H9 (cell line): Measurements from ENCODE around the gene DIS3. TPM values are rescaled to one million over a fixed set of nuclear protein-coding genes. Genes with fewer than 3 reads are reported as not detected.

Experiments
- DNase-seq: peaks from one replicate; pipeline ENCODE4 v3.0.0-alpha.2; 2017
- H2AFZ ChIP-seq: one replicate; pipeline ENCODE4 v1.6.1; 2013; ENCODE audit warnings: mild to moderate bottlenecking, low read length, control low read depth, moderate library complexity
- H2AK5ac ChIP-seq: 2 replicates; pipeline ENCODE4 v1.6.1; 2013; ENCODE audit warnings: low read length, control low read depth, mixed read lengths; ENCODE audit not compliant: insufficient read length
- H2BK120ac ChIP-seq: one replicate; pipeline ENCODE4 v1.6.1; 2013; ENCODE audit warnings: low read depth, mild to moderate bottlenecking, low read length, control low read depth, inconsistent platforms; ENCODE audit not compliant: poor library complexity, severe bottlenecking
- H2BK12ac ChIP-seq: 2 replicates; pipeline ENCODE4 v1.6.1; 2013; ENCODE audit warnings: low read length, control low read depth, mixed read lengths, low read depth; ENCODE audit not compliant: insufficient read length
- H2BK15ac ChIP-seq: 2 replicates; pipeline ENCODE4 v1.6.1; 2013; ENCODE audit warnings: low read depth, low read length, control low read depth
- H2BK20ac ChIP-seq: one replicate; pipeline ENCODE4 v1.6.1; 2013; ENCODE audit warnings: low read depth, mild to moderate bottlenecking, low read length, control low read depth, inconsistent platforms; ENCODE audit not compliant: poor library complexity, severe bottlenecking
- H2BK5ac ChIP-seq: 2 replicates; pipeline ENCODE4 v1.6.1; 2013; ENCODE audit warnings: low read length, control low read depth, mixed read lengths; ENCODE audit not compliant: insufficient read length
- H3K14ac ChIP-seq: 2 replicates; pipeline ENCODE4 v1.6.1; 2013; ENCODE audit warnings: low read length, control low read depth; ENCODE audit not compliant: insufficient read depth
- H3K18ac ChIP-seq: 2 replicates; pipeline ENCODE4 v1.6.1; 2013; ENCODE audit warnings: low read depth, mild to moderate bottlenecking, mixed read lengths, low read length, control low read depth; ENCODE audit not compliant: insufficient read length
- H3K23ac ChIP-seq: 2 replicates; pipeline ENCODE4 v1.6.1; 2013; ENCODE audit warnings: low read length, control low read depth, mixed read lengths, low read depth; ENCODE audit not compliant: insufficient read length
- H3K23me2 ChIP-seq: 2 replicates; pipeline ENCODE4 v1.6.1; 2013; ENCODE audit warnings: low read depth, mild to moderate bottlenecking, mixed read lengths, low read length, control low read depth; ENCODE audit not compliant: insufficient read length, poor library complexity, severe bottlenecking
- H3K27ac ChIP-seq: 2 replicates; pipeline ENCODE4 v1.5.1; 2013; ENCODE audit warnings: low read length, control low read depth, mixed read lengths, low read depth; ENCODE audit not compliant: insufficient read length
- H3K27me3 ChIP-seq: 2 replicates; pipeline ENCODE4 v1.6.1; 2013; ENCODE audit warnings: low read length, control low read depth, inconsistent platforms; ENCODE audit not compliant: insufficient read depth
- H3K4ac ChIP-seq: 2 replicates; pipeline ENCODE4 v1.6.1; 2013; ENCODE audit warnings: low read depth, mild to moderate bottlenecking, control low read depth, inconsistent platforms, low read length, moderate library complexity
- H3K4me1 ChIP-seq: 2 replicates; pipeline ENCODE4 v1.6.1; 2013; ENCODE audit warnings: low read length, control low read depth, inconsistent platforms; ENCODE audit not compliant: insufficient read depth
- H3K4me2 ChIP-seq: 2 replicates; pipeline ENCODE4 v1.6.1; 2013; ENCODE audit warnings: low read length, control low read depth, mixed read lengths; ENCODE audit not compliant: insufficient read length, insufficient read depth
- H3K56ac ChIP-seq: 2 replicates; pipeline ENCODE4 v1.6.1; 2013; ENCODE audit warnings: low read depth, mild to moderate bottlenecking, mixed read lengths, low read length, control low read depth; ENCODE audit not compliant: insufficient read length
- H3K79me1 ChIP-seq: 2 replicates; pipeline ENCODE4 v1.6.1; 2013; ENCODE audit warnings: low read depth, mild to moderate bottlenecking, moderate library complexity, low read length, control low read depth, inconsistent platforms; ENCODE audit not compliant: insufficient read depth, poor library complexity, severe bottlenecking
- H3K79me2 ChIP-seq: 2 replicates; pipeline ENCODE4 v1.6.1; 2013; ENCODE audit warnings: low read length, control low read depth, inconsistent platforms; ENCODE audit not compliant: insufficient read depth
- H3K9ac ChIP-seq: 2 replicates; pipeline ENCODE4 v1.6.1; 2013; ENCODE audit warnings: low read length, control low read depth, mixed read lengths; ENCODE audit not compliant: insufficient read length; ENCODE audit errors: extremely low read depth
- H3K9me3 ChIP-seq: one replicate; pipeline ENCODE4 v1.6.1; 2013; ENCODE audit warnings: low read depth, low read length, inconsistent platforms; ENCODE audit not compliant: control insufficient read depth
- H3T11ph ChIP-seq: one replicate; pipeline ENCODE4 v1.6.1; 2013; ENCODE audit warnings: mild to moderate bottlenecking, low read length, control low read depth, inconsistent platforms
- H4K20me1 ChIP-seq: one replicate; pipeline ENCODE4 v1.6.1; 2013; ENCODE audit not compliant: control insufficient read depth, insufficient read length, insufficient read depth
- H4K5ac ChIP-seq: 2 replicates; pipeline ENCODE4 v1.6.1; 2013; ENCODE audit warnings: low read depth, mild to moderate bottlenecking, mixed read lengths, low read length, control low read depth; ENCODE audit not compliant: insufficient read length
- H4K8ac ChIP-seq: replicated peaks from 2 replicates; pipeline ENCODE4 v1.6.1; 2013; ENCODE audit warnings: low read length, control low read depth, mixed read lengths, low read depth; ENCODE audit not compliant: insufficient read length
- H4K91ac ChIP-seq: 2 replicates; pipeline ENCODE4 v1.6.1; 2013; ENCODE audit warnings: low read depth, mild to moderate bottlenecking, moderate library complexity, mixed read lengths, low read length, control low read depth; ENCODE audit not compliant: insufficient read length
- H3K27ac Mint-ChIP-seq, 3 experiments: 2 replicates in 2 of 3; 3 replicates in 1 of 3; pipeline ENCODE4 v1.8.0; 2020 to 2021; ENCODE audit warnings: mixed read lengths in 3 of 3, mild to moderate bottlenecking in 1 of 3, moderate library complexity in 1 of 3
- H3K27me3 Mint-ChIP-seq: 2 replicates; pipeline ENCODE4 v1.8.0; 2021; ENCODE audit warnings: low read depth, mild to moderate bottlenecking, moderate library complexity, mixed read lengths
- H3K36me3 Mint-ChIP-seq, 3 experiments: 2 replicates in 2 of 3; 3 replicates in 1 of 3; pipeline ENCODE4 v1.8.0; 2020 to 2021; ENCODE audit warnings: low read depth in 3 of 3, mixed read lengths in 3 of 3; ENCODE audit not compliant: insufficient read depth in 1 of 3
- H3K4me1 Mint-ChIP-seq, 2 experiments: 2 replicates each; pipeline ENCODE4 v1.8.0; 2020; ENCODE audit warnings: mixed read lengths in 2 of 2
- H3K4me3 Mint-ChIP-seq, 2 experiments: 2 replicates in 1 of 2; 3 replicates in 1 of 2; pipeline ENCODE4 v1.8.0; 2020 to 2021; ENCODE audit warnings: mild to moderate bottlenecking in 2 of 2, mixed read lengths in 2 of 2, moderate library complexity in 1 of 2
- H3K9me3 Mint-ChIP-seq, 2 experiments: 2 replicates in 1 of 2; 3 replicates in 1 of 2; pipeline ENCODE4 v1.8.0; 2020; ENCODE audit warnings: mild to moderate bottlenecking in 2 of 2, mixed read lengths in 2 of 2, moderate library complexity in 1 of 2
- whole genome bisulfite sequencing: extraction: QIAGEN DNeasy Blood & Tissue Kit; methylation state at CpG from one replicate; pipeline ENCODE4 v1.1.7; 2013; ENCODE audit warnings: missing lambda C conversion rate, low lambda C conversion rate, mixed read lengths; ENCODE audit not compliant: insufficient read length; ENCODE audit errors: extremely low coverage; 5-methylcytosine and 5-hydroxymethylcytosine counted together
- total RNA-seq: library from RNA; stranded (reverse); gene quantifications from 2 replicates; pipeline ENCODE4 v1.2.1, GENCODE V29; 2021
- TF ChIP-seq, protein P1 (sequence below): fragments of 200-600 bp; sonication (generic); conservative IDR thresholded peaks from 3 replicates; pipeline ENCODE4 v1.8.0; 2021; ENCODE audit warnings: antibody characterized with exemption, mild to moderate bottlenecking

The DIS3 gene
- total RNA-seq, 1 experiment from 2014 or later, result 47.3 TPM

- no peak overlapping the region for H4K8ac ChIP-seq
- no peak overlapping the region for H2BK5ac ChIP-seq
- H3K23me2 ChIP-seq, result no peaks in the 10 kb centered on the region
- no peak overlapping the region for H3K4me3 Mint-ChIP-seq
- DNase-seq, result no peak
- H3K14ac ChIP-seq, result no peak overlapping the region
- H3K4me1 Mint-ChIP-seq, result no peaks in the 10 kb centered on the region
- H3K79me1 ChIP-seq, result no peaks in the 10 kb centered on the region
- no peak overlapping the region for H3T11ph ChIP-seq
- H3K27me3 Mint-ChIP-seq, result no peaks in the 10 kb centered on the region
- H2BK20ac ChIP-seq, result no peak overlapping the region
- no peak overlapping the region for H3K9ac ChIP-seq
- H2AFZ ChIP-seq, result no peak overlapping the region
- H3K27ac Mint-ChIP-seq, result no peak overlapping the region
- H3K9me3 Mint-ChIP-seq, result no peaks in the 10 kb centered on the region
- H3K4me2 ChIP-seq, result no peak overlapping the region
- no CpG with 5 or more reads among the region's 1 CpG for WGBS
- H4K20me1 ChIP-seq, result no peaks in the 10 kb centered on the region
- H3K56ac ChIP-seq, result no peak overlapping the region
- no peak overlapping the region for H2BK120ac ChIP-seq
- no peak overlapping the region for H4K5ac ChIP-seq
- TF ChIP-seq, protein P1, sequence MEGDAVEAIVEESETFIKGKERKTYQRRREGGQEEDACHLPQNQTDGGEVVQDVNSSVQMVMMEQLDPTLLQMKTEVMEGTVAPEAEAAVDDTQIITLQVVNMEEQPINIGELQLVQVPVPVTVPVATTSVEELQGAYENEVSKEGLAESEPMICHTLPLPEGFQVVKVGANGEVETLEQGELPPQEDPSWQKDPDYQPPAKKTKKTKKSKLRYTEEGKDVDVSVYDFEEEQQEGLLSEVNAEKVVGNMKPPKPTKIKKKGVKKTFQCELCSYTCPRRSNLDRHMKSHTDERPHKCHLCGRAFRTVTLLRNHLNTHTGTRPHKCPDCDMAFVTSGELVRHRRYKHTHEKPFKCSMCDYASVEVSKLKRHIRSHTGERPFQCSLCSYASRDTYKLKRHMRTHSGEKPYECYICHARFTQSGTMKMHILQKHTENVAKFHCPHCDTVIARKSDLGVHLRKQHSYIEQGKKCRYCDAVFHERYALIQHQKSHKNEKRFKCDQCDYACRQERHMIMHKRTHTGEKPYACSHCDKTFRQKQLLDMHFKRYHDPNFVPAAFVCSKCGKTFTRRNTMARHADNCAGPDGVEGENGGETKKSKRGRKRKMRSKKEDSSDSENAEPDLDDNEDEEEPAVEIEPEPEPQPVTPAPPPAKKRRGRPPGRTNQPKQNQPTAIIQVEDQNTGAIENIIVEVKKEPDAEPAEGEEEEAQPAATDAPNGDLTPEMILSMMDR, result no peak
- no peak overlapping the region for H2AK5ac ChIP-seq
- peaks cover 6 to 54% (median 50%) of the 10 kb centered on the region in 3 experiments; a peak in 5 of 7 replicates for H3K36me3 Mint-ChIP-seq
- no peak overlapping the region for H2BK15ac ChIP-seq
- no peak overlapping the region for H3K18ac ChIP-seq
- no peak overlapping the region for H2BK12ac ChIP-seq
- no peaks in the 10 kb centered on the region for H3K9me3 ChIP-seq
- H3K4me1 ChIP-seq, result no peaks in the 10 kb centered on the region
- H3K27ac ChIP-seq, result no peak overlapping the region
- H3K79me2 ChIP-seq, result no peaks in the 10 kb centered on the region
- no peak overlapping the region for H4K91ac ChIP-seq
- H3K23ac ChIP-seq, result no peak overlapping the region
- H3K27me3 ChIP-seq, result no peaks in the 10 kb centered on the region
- H3K4ac ChIP-seq, result no peak overlapping the region
Observed at GRCh38 chr13:72740015-72740414, 41.7 kb downstream of the DIS3 start.
